HCT116 (cell line): ENCODE results near the gene CYP4F12.

ENCODE experiments used
- CTCF ChIP-seq, 3 experiments: fragments of 200-600 bp in 1 of 3; sonication (generic) in 1 of 3; IDR thresholded peaks in 2 of 3; conservative IDR thresholded peaks in 1 of 3; 2 replicates each; pipeline ENCODE4 v1.5.1; 2012 to 2017; ENCODE audit warnings: low read depth in 2 of 3, low read length in 2 of 3, antibody characterized with exemption in 1 of 3, borderline replicate concordance in 1 of 3, control low read depth in 1 of 3, mild to moderate bottlenecking in 1 of 3, mixed read lengths in 1 of 3, mixed run types in 1 of 3, moderate library complexity in 1 of 3; ENCODE audit not compliant: insufficient read depth in 1 of 3
- FOSL1 ChIP-seq: IDR thresholded peaks from 2 replicates; pipeline ENCODE4 v1.6.1; 2012; ENCODE audit warnings: low read depth
- POLR2A ChIP-seq: IDR thresholded peaks from 2 replicates; pipeline ENCODE4 v1.7.0; 2011; ENCODE audit warnings: borderline replicate concordance; ENCODE audit not compliant: insufficient read depth, insufficient read length; ENCODE audit errors: extremely low read depth
- POLR2AphosphoS5 ChIP-seq: IDR thresholded peaks from 2 replicates; pipeline ENCODE4 v1.6.1; 2011; ENCODE audit warnings: mild to moderate bottlenecking, low read depth, low read length, moderate library complexity
- RAD21 ChIP-seq: IDR thresholded peaks from 2 replicates; pipeline ENCODE4 v1.6.1; 2012; ENCODE audit warnings: low read depth, mild to moderate bottlenecking
- SIN3A ChIP-seq: IDR thresholded peaks from 2 replicates; pipeline ENCODE4 v1.6.1; 2012; ENCODE audit warnings: low read depth
- SP1 ChIP-seq: IDR thresholded peaks from 2 replicates; pipeline ENCODE4 v1.6.1; 2012; ENCODE audit warnings: low read depth
- YY1 ChIP-seq: IDR thresholded peaks from 2 replicates; pipeline ENCODE4 v1.6.1; 2011; ENCODE audit warnings: low read length, low read depth, moderate library complexity, mild to moderate bottlenecking; ENCODE audit not compliant: insufficient replicate concordance; ENCODE audit errors: extremely low read depth

DNA sequence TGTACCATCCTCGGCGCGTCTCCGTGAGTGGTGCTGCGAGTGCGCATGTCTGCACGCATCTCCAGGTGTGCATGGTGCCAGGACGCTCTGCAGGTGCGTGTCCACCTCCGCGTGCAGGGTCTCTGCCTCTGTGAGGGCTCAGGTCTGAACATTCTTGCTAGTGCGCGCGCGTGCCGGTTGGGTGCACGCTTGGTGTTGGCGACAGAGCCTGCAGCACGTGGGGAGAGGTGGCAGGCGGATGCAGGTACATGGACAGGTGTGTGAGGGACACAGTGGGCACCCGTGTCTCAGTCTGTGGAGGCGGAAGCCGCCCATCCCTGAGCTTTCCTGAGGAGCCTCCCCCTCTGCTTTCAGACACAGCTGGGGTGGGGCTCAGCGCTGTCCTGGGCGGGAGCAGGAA, 50.1 kb downstream of the CYP4F12 start:
- TF ChIP-seq SIN3A (no peak), FOSL1 (no peak), SP1 (no peak), POLR2AphosphoS5 (no peak), POLR2A (no peak), CTCF (IDR thresholded peaks at IDR 0.05 in 2 of 3, conservative IDR thresholded peaks at IDR 0.05 in 1 of 3; ENCODE audit: borderline replicate concordance in 1 of 3, insufficient read depth in 1 of 3, low read depth in 2 of 3, low read length in 2 of 3) (no peak), YY1 (no peak), RAD21 (no peak)
